Measurements from ENCODE around the gene NEK8. TPM values are rescaled to one million over a fixed set of nuclear protein-coding genes. Genes with fewer than 3 reads are reported as not detected.

The NEK8 gene
- total RNA-seq, 1 donor from 2014 or later, result 8.4 TPM

GRCh38 chr17:28703552-28704218 lies 24.9 kb upstream of the NEK8 start:
- no peak overlapping the region for H3K4me3 ChIP-seq (ENCODE audit: low read depth, low read length)
- DNase-seq (ENCODE audit: low read depth), result no peak

DNA sequence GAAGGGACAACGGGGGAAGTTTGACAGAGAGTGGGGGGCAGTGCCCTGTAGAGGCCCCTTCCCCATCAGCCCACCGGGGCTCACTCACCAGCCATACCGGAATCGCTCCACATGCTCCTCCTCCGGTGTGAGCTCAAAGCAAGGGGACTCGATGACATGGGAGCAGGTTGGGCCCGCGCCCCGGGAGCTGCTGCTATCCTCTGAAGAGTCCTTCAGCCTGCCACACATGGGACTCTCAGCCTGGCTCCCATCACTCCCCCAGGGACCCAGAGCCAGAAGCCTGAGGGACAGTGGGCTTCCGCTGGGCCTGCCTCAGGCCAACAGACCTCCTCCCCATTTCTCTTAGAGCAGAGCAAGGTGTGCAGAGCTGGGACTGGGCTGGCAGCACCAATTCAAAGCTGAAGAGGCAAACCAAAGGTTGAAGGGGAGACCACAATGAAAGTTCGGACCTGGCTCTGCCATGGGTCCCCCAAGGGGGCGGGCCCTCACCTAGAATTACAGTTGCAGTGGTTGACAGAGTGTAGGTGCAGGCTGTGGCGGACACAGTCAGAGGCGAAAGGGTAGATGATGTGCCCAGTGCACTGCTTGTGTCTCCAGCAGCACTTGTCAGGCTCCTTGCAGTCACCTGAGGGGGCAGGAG lies 24.2 kb upstream of the NEK8 start:
- DNase-seq (ENCODE audit: low read depth), result no peak
- TF ChIP-seq, protein P1, sequence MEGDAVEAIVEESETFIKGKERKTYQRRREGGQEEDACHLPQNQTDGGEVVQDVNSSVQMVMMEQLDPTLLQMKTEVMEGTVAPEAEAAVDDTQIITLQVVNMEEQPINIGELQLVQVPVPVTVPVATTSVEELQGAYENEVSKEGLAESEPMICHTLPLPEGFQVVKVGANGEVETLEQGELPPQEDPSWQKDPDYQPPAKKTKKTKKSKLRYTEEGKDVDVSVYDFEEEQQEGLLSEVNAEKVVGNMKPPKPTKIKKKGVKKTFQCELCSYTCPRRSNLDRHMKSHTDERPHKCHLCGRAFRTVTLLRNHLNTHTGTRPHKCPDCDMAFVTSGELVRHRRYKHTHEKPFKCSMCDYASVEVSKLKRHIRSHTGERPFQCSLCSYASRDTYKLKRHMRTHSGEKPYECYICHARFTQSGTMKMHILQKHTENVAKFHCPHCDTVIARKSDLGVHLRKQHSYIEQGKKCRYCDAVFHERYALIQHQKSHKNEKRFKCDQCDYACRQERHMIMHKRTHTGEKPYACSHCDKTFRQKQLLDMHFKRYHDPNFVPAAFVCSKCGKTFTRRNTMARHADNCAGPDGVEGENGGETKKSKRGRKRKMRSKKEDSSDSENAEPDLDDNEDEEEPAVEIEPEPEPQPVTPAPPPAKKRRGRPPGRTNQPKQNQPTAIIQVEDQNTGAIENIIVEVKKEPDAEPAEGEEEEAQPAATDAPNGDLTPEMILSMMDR (conservative IDR thresholded peaks at IDR 0.05; ENCODE audit: low read depth, low read length), result no peak
- no peak overlapping the region for H3K4me3 ChIP-seq (ENCODE audit: low read depth, low read length)

More at GRCh38 chr17:28703552-28704218, 24.9 kb upstream of the NEK8 start:
- TF ChIP-seq, protein P1 (conservative IDR thresholded peaks at IDR 0.05; ENCODE audit: low read depth, low read length), result no peak

- no peak for DNase-seq (ENCODE audit: low read depth)
- TF ChIP-seq, protein P1 (conservative IDR thresholded peaks at IDR 0.05; ENCODE audit: low read depth, low read length), result no peak
- no peak overlapping the region for H3K4me3 ChIP-seq (ENCODE audit: low read depth, low read length)
Measured at GRCh38 chr17:28705074-28705659, 23.4 kb upstream of the NEK8 start.

GRCh38 chr17:28705728-28706334 lies 22.8 kb upstream of the NEK8 start:
- TF ChIP-seq, protein P1 (conservative IDR thresholded peaks at IDR 0.05; ENCODE audit: low read depth, low read length), result no peak
- H3K4me3 ChIP-seq (ENCODE audit: low read depth, low read length), result no peak overlapping the region
- DNase-seq (ENCODE audit: low read depth), result no peak

DNA sequence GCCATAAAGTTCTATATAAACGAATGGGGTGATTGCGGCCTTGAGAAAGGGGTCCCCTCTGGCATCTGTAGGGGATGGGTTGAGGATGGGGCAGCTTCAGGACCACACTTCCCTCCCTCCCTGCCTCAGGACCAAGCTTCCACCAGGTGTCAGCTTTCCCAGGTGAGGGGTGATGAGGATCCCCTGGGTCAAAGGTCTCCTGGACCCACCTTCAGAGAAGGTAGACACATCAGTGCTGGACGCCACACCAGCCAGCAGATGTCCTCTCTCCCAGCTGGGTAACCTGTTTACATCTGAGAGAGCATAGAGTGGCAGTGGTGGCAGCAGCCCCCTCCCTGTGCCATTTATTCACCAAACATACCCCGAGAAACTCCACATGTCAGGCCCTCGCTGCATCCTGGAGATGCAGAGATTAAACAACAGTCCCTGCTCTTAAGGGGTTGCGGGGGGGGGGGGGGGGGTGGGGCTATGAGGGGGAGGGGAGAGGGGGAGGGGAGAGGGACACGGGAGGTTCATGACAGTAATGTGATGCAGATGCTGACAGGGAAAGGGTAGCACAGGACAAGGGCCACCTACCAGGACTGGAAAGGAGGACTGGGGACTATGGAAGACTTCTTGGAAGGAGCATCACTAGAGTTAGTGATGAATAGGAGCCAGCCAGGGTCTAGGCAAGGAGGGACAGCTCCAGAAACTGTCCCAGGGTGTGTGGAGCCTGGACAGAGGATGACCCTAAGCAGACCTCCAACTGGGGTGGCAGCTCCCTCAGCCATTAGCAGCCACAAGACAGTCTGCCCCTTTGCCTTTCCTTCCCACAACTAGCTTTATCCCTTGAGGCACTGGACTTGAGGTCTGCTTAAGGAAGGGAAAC lies 21.9 kb upstream of the NEK8 start:
- TF ChIP-seq, protein P1 (conservative IDR thresholded peaks at IDR 0.05; ENCODE audit: low read depth, low read length), result no peak
- no peak overlapping the region for H3K4me3 ChIP-seq (ENCODE audit: low read depth, low read length)
- no peak for DNase-seq (ENCODE audit: low read depth)

DNA sequence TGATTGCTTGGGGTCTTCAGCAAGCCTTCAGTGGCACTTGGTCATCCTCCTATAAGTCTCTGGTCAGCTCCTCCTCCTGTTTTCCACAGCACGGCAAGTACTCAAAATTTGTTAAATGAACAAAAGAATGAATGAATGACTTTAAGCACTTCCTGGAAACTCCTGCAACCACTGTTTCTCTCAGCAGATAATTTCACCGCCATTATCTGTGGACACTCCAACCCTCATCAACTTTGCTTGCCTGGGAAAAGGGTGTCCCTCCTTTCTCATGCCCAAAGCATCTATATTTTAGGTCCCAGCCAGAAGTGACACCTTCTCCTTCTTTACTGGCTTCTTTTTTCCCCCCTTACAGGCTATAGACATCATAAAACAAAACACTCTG lies 21.3 kb upstream of the NEK8 start:
- H3K4me3 ChIP-seq (ENCODE audit: low read depth, low read length), result no peak overlapping the region
- TF ChIP-seq, protein P1 (conservative IDR thresholded peaks at IDR 0.05; ENCODE audit: low read depth, low read length), result no peak
- no peak for DNase-seq (ENCODE audit: low read depth)
